GM19240 (cell line): ENCODE data around the gene EXOC3.
A peak's percentile ranks its signal among the peaks of the same experiment; 100 is the strongest.

Experiments used
- DNase-seq: peaks from one replicate; pipeline ENCODE4 v3.0.0; 2011; ENCODE audit warnings: low spot score; ENCODE audit not compliant: insufficient read length

The EXOC3 gene

DNA sequence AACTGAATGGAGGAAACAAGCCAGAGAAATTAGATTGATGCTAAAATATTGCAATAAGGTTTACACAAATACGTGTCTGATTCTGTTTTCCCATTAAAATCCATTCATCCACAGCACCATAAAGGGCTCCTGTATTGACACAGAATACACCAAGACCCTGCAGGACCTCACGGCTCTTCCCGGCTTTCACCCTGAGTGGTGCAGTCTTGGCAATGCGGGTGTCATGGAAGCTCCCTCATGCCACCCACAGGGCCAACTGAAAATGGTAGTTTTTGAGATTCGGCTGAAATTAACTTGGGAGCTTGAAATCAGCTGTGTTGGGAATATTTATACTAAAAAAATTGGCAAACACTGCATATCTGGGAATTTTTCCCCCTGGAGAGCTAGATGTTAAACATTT lies 17.3 kb upstream of the EXOC3 start:
- DNase-seq = no peak

DNA sequence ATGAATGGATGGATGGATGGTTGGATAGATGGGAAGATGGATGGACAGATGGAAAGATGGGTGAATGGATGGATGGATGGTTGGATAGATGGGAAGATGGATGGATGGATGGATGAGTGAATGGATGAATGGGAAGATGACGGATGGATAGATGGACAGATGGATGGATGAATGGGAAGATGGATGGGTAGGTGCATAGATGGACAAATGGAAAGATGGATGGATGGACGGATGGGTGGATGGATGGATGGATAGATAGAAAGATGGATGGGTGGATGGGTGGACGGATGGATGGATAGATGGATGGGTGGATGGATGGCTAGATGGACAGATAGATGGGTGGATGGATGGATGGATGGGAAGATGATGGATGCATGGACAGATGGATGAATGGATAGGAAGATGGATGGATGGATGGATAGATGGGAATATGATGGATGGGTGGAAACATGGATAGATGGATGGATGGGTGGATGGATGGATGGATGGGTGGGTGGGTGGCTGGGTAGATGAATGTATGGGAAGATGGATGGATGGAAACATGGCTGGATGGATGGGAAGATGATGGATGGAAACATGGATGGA lies 16.5 kb upstream of the EXOC3 start:
- no peak for DNase-seq

DNA sequence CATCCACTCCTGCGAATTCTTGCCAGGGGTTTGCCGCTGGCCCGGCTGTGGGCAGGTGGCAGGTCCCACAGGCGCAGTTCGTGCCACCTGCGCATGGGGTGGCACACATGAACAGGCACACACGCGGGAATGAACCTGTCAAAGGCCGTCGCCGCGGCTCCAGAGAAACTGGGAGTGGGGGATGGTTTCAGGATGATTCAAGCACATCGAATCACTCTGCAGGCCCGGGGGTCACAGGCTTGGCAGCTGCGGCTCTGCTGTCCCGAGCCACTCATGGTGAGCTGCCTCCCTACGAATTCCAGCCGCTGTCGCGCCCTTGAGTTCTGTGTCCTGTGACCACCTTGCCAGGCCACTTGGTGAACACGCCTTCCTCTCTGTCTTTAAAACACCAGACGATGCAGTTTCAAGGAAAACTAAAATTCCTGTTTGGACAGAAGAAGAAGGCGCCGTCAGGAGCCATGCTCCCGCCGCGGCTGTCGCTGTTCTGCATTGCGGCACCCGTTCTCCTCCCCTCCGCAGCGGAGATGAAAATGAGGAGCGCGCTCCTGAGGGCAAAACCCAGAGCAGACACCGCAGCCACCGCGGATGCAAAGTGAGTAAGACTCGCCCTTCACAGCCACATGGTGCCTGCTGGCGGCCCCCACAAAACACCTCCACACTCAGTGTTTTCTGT lies 15.4 kb upstream of the EXOC3 start:
- no peak for DNase-seq

DNA sequence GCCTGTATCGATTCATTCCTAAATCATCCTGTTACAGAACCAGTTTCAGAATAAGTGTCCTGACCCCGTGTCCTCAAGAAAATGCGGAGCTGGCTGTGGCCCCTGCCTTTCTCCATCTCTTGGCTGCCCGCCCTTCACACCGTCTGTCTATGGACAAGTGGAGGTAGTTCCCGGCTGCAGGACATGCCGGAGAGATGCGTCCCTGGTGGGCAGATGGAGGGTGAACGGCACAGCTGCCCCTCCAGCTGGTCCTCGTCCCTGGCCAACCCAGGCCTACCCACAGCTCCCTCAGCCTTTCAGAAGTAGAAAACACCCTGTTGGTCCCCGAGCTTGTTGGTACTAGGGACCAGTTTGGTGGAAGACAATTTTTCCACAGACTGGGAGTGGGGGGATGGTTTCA lies 14.8 kb upstream of the EXOC3 start:
- DNase-seq = no peak

DNA sequence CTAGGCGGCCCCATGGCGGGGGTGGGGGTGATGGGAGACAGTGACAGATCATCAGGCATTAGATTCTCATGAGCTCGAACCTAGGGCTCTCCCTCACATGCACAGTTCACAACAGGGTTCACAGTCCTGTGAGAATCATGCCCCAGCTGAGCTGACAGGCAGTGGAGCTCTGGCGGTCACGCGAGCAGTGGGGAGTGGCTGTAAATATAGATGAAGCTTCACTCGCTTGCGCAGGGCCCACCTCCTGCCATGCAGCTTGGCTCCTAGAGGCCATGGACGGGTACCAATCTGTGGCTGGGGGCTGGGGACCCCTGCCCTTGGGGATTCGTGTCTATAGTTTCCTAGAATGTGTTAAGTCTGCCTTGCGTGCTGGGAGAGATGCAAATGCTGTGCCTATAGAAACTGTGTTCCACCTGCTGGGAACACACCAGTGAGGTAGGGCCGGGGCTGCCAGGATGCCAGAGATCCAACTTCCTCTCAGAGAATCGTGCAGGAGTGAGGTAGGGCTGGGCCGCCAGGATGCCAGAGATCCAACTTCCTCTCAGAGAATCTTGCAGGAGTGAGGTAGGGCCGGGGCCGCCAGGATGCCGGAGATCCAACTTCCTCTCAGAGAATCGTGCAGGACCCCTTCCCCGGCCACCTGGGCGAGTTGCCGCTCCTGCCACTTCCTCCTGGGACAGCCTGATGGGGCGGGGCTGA lies 14.1 kb upstream of the EXOC3 start:
- no peak for DNase-seq

DNA sequence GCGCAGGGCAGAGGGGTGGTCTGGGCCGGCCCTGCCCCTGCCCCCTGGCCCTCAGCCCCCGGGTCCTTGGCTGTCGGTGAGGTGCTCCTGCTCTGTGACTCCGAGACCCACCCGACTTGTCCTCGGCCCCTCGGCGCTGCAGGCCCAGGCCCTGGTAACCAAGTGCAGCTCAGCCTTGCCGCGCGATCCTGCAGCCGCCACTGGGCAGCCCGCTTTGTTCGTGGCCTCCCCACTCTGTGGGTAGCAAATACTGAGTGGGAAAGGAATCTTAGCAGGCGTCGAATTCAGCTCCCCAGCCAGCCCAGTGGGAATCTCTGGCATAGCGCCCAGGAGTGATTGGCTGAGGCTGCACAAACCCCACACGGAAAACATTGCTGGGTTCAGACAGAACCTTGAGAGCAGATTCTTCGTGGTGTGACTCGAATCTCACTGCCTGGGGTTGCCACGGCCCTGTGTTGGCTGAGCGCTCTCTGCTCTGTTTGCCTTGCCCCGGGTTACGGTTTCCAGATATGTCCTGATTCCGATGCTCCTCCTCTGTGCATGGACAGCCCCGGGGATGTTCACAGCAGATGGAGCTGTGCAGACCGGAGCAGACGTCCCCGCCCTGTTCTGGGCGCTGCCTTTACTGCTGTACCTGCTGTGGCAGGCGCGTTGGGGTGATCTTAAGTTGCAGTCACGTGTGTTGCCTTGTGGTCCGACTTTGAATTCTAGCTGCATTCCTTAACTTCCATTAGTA lies 13.4 kb upstream of the EXOC3 start:
- no peak for DNase-seq

DNA sequence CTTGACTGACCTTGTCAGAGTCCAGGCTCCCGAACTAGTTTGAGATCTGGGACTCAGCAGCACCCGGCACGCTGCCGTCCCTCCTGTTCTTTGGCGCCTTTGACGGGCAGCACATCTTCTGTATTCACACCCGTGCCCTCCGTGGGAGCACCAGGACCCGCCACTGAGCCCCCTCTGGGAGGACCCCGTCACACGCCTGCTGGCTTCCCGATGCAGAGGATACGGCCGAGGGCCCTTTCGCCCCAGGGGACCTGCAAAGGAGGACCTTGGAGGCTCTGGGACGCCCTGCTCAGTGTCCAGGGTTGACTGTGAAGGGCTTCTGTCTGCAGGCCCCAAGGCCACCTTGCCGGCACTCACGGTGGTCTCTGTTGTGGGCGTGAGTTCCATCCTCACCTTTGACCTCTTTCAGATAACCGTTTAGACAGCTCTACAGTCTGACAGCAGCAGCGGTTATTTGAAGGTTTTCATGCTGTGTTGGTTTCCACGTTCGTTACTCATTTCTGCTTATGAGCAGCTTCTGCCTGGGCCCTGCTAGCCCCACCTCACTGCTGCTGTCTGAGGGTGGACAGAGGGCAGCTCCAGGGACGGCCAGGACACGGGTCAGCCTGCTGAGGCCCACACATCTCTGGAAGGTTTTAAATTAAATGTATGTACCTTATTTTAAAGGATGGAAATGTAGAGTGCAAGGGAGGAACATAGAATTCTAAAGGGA lies 12.6 kb upstream of the EXOC3 start:
- no peak for DNase-seq

DNA sequence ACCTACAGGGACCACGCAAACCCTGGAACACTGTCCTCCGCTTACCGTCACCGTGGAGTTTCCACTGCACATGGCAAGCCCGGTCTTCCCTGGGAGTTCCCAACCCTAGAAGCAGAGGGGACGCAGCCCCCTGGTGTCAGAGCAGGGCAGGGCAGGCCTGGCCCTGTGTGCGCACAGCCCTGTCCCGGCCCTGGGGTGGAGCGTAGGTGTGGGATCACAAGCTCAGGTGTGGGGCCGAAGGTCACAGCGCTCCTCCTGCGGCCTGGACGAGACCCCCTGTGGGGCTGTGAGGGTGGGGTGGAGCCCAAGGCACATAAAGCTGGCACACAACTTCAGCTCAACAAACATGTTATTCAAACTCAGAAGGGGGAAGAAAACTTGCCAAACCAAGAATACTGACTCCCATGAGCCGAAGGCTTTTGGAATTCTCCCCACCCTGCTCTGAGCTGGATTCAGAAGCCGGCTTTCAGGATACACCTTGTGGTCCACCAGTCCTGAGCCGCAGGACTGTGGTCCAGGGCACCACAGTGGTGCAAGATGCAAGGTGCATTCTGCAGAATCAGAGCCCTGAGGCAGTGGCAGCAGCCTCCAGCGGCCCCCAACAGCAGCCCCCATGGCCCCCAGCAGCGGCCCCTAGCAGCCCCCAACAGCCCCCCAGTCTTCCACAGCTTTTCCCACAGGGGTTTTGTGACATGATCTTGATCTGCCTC lies 11.8 kb upstream of the EXOC3 start:
- peak; percentile 56 for DNase-seq

DNA sequence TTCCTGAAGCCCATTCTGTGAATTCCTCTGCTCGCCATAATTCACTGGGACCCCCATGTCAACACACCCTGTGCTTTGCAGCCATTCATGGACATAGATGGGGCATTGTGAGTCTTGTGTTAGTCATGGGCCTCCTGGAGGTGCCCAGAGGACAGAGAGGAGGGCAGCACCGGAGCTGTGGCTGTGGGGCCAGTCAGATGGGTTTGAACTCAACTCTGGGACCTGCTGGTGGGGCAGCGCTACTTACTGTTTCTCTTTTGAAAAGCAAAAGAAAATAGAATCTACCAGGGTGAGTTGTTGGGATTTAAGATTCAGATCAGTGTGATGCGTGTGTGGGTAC lies 11.3 kb upstream of the EXOC3 start:
- DNase-seq = no peak

DNA sequence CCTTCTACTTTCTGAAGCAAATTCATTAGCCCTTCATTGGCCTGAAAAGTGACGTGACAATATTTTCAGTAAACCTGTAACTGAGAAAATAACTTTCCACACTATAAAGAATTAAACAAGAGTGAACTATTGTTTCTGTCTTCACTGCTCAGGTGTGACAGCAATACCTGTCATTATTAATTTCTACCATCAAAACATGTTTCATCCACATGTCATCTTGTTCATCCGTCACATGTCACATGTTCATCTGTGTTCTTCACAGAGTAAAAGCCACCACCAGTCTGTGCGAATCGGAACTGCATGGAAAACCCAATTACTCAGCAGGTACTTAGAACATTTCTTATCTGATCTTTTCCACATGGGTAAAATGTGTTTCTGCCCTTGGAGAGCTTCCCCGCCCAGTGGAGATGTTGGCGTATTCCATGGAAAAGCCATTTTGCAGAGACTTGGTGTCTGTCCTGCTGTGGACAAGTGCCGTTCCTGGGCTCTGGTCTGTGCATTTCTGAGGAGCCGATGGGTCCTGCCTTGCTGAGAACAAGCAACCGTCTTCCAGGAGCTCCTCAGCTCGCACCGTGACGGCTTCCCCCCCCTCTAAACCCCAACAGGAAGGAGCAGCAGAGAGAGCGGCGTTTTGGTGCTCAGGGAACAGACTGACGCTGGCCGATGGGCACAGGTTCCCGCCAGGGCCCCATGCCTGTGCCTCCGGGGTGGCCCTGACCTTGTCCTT lies 10.6 kb upstream of the EXOC3 start:
- DNase-seq = no peak

DNA sequence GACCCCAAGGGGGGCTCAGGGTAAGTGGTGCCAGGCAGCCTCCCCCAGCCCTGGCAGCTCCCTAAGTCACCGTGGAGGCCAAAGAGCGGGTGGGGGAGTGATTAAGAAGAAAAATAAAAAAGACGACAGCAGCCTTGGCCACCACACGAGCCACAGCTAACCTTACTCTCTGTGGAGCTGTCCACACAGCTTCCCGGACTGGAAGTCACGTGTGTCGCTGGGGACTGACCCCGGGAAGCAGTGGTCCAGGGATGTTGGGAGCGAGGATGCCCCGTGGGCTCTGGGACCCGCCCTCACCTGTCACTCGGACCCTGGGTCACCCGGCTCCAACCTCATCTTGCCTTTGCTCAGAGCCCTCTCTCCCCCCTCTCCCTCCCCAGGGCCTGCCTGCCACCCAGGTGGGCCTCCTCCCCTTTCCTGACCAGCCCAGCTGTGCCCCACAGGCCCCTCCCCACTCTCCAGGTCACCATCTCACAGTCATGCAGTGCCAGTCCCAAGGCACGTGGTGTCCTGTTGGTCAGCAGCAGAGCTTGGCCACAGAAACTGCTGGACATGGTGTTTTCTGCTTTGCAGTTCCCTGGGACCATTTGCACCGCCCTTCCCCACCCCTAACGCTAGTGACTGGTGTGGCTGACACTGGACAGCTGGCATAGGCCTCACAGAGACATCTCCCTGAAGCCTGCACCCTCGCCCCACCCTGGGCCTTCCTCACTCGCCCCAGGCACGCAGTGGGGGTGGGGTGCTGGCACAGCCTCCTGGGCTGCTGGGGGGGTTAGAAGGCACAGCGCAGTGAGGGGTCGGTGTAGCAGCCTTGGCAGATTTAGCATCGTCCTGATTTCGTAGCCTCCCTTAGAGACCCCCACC lies 9.8 kb upstream of the EXOC3 start:
- no peak for DNase-seq

DNA sequence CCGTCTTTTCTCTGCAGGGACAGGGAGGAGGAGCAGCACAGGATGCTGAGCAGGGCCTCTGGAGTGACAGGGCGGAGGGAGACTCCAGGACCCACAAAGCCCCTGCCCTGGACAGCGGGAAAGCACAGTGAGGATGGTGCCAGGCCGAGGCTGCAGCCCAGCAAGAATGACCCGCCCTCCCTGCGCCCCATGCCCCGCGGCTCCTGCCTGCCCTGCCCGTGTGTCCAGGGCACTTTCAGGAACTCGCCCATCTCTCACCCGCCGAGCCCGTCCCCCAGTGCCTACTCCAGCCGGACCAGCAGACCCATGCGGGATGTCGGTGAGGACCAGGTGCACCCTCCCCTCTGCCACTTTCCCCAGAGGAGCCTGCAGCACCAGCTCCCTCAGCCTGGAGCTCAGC lies 9.1 kb upstream of the EXOC3 start:
- no peak for DNase-seq

DNA sequence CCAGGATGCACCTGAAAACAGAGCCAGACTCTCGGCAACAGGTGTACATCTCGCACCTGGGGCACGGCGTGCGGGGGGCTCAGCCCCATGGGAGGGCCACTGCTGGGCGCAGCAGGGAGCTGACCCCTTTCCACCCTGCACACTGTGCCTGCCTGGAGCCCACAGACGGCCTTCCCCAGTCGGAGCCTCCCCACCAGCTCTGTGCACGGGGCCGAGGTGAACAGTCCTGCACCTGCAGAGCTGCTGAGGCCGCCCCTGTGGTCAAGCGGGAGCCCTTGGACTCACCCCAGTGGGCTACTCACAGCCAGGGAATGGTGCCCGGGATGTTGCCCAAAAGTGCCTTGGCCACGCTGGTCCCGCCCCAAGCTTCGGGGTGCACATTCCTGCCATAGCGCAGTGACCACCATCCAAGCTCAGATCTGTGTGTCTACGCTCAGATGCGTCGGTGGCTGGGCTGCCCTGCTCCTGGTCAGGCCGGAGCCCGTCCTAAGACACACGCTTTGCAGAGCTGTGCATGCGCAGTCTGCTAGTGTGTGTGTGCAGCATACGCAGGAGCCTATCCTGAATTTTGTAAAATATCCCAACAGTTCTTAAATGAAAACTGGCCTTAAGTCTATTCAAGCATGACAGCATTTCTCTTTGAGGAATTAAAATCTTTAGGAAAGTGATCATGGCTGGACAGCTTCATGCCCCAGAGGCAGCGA lies 8.4 kb upstream of the EXOC3 start:
- no peak for DNase-seq

DNA sequence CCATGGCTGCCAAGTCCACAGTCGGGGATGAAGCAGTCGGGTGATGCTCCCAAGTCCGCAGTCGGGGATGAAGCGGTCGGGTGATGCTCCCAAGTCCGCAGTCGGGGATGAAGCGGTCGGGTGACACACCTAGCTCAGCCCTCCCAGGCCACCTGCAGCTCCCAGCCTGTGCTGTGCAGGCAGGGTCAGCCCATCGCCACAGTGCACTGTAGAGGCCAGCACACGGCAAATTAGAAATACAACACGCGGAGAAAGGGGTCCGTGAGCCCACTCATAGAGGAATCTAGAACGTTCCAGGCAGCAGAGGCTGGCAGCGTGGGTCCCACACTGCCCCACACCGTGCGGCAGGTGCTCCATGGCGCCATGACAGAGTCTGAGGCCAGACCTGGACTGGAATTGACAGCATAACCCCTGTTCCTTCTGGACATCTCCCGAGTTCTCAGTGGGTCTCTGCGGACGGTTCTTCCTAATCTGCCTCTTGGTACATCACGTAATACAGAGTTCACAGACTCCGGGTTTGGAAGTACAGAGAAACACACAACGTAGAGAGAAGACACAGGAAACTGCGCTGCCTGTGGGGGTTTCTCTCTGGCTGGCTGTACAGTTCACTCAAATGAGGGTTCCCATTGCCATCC lies 7.7 kb upstream of the EXOC3 start:
- no peak for DNase-seq

DNA sequence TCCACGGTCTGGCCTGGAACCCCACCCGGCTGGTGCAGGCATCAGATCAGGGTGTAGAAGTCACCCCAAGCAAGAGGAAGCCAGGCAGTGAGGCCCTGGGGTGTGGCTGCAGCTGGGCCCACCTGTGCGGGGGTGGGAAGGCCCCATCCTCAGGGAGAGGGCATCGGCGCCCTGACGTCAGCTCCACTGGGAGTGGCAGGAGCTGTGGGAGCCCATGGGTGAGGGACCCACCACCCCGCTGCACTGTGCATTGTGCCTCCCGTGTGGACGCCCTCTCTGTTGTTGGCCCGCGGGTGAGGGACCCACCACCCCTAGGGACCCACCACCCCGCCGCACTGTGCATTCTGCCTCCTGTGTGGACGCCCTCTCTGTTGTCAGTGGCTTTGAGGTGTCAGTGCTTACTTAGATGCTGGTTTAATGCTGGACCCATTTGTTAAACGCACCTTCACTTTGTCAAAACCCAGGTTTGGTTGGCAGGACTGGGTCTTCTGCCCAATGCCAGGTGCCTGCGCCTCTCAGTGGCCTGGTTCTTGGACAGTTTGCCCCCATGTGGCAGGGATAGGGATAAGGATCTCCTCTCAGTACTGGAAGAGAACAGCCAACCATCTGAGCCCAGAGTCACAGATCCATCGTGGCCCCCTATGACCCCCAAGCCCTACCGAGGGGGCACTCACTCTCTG lies 6.9 kb upstream of the EXOC3 start:
- DNase-seq = no peak

DNA sequence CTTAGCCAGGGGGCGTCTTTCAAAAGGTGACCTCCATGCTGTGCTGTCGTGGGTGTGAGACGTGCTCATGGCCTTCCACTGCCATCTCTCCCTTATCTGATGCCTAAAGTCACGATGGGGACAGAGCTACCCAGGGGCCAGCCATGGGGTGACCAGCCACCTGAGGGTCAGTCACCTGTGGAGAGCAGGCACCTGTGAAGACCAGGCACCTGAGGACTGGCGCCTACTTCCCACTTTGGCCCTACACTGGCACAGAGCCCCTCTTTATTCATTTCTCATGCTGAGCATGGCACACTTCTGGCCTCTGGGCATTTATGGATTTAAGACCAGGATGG lies 6.4 kb upstream of the EXOC3 start:
- no peak for DNase-seq

DNA sequence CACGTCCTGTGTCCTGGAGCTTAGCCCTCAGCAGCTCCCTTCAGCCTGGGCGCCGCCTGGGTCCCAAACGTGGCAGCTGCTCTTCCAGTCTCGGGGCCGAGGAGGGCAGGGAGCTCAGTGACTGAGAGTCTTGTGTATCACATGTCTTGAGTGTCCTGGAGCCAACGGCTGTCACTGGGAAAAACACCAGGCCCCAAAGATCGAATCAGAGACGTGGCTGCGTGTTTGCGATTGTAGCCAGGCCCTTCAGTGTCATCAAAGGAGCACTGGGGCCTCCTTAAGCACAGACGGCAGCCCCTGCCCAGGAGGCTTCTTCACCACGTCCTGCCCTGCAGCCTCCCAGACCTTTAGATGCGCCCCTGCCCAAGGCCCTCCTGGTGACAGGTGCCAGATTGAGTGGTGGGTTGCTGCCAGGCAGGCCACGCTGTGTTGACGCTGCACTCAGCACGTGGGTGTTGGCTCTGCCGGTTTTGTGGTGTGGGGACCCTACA lies 5.7 kb upstream of the EXOC3 start:
- no peak for DNase-seq

DNA sequence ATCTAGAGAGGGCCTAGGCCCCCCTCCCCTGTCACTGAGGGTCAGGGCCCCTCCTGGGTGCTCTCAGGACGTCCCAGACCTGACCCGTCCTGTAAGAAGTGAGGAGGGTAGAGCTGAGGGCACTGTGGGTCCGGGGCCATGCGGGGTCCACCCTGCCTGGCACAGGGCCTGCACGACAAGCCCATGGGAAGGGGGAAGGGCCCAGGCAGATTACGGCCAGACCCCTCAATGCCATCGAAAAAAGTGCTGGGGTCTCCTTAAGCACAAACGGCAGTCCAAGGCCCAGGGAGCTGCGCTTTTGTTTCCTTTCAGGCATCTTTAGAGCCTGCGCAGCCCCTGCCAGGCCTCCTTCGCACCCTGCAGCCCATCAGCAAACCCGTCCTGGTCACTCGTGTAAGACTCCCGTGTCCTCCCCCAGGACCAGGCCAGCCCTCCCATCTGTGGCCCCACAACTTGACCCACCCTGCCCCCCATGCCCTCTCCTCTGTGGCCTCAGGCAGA lies 4.4 kb upstream of the EXOC3 start:
- no peak for DNase-seq
